DND-41 (cell line): ENCODE measurements around the gene CENPS.

Experiments
- EZH2 ChIP-seq: IDR thresholded peaks from 3 replicates; pipeline ENCODE4 v1.6.1; 2012; ENCODE audit warnings: borderline replicate concordance, low read depth, mild to moderate bottlenecking, moderate library complexity, low read length, inconsistent platforms; ENCODE audit not compliant: severe bottlenecking
- TF ChIP-seq, protein P1 (sequence below): IDR thresholded peaks from 2 replicates; pipeline ENCODE4 v1.5.1; 2012; ENCODE audit warnings: borderline replicate concordance, low read length, moderate library complexity, mild to moderate bottlenecking; ENCODE audit not compliant: poor library complexity, severe bottlenecking; ENCODE audit errors: extremely low read depth

DNA sequence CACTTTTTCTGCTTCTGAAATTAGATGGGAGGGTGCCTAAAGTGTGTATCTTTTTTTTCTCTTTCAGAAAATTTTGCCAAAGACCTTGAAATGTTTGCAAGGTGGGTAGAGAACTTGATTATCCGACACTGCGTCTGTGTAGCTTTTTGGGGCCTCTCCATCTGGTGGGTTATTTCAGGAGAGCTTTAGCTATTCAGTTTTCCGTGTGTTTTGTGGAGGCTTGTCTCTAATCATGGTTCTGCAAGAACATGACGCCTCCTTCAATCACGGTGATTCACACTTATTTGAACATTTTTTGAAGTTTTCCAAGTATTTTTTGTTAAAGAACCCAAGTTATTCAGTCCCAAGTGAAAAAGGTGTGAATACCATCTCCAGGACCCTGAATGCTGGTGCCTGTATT, 4.4 kb downstream of the CENPS start:
- TF ChIP-seq, protein P1, sequence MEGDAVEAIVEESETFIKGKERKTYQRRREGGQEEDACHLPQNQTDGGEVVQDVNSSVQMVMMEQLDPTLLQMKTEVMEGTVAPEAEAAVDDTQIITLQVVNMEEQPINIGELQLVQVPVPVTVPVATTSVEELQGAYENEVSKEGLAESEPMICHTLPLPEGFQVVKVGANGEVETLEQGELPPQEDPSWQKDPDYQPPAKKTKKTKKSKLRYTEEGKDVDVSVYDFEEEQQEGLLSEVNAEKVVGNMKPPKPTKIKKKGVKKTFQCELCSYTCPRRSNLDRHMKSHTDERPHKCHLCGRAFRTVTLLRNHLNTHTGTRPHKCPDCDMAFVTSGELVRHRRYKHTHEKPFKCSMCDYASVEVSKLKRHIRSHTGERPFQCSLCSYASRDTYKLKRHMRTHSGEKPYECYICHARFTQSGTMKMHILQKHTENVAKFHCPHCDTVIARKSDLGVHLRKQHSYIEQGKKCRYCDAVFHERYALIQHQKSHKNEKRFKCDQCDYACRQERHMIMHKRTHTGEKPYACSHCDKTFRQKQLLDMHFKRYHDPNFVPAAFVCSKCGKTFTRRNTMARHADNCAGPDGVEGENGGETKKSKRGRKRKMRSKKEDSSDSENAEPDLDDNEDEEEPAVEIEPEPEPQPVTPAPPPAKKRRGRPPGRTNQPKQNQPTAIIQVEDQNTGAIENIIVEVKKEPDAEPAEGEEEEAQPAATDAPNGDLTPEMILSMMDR, result no peak
- no peak for TF ChIP-seq EZH2
